ENCODE measurements around the gene TEX13B.

- TF ChIP-seq FOXP2 (optimal IDR thresholded peaks at IDR 0.05; ENCODE audit: control extremely low read depth, extremely low read length, insufficient read depth) (no peak), POLR2AphosphoS5 (IDR thresholded peaks at IDR 0.05; ENCODE audit: borderline replicate concordance, low read depth, low read length) (no peak)
These were observed 38.5 kb upstream of the TEX13B start for GRCh38 chrX:108020631-108021030.
